Mesendoderm (in vitro differentiated cells): ENCODE results near the gene SMARCC1.

Experiments used
- DNase-seq: peaks from one replicate; pipeline ENCODE4 v3.0.0; 2013
- H2AK5ac ChIP-seq: 2 replicates; pipeline ENCODE4 v1.6.1; 2013; ENCODE audit warnings: low read length, inconsistent platforms
- H2BK120ac ChIP-seq: 2 replicates; pipeline ENCODE4 v1.6.1; 2013; ENCODE audit warnings: low read depth, mild to moderate bottlenecking, low read length, moderate library complexity, mixed read lengths
- H2BK15ac ChIP-seq: replicated peaks from 2 replicates; pipeline ENCODE4 v1.6.1; 2013; ENCODE audit warnings: low read depth, mild to moderate bottlenecking, moderate library complexity
- H2BK5ac ChIP-seq: 2 replicates; pipeline ENCODE4 v1.6.1; 2013; ENCODE audit warnings: low read length, inconsistent platforms
- H3K18ac ChIP-seq: 2 replicates; pipeline ENCODE4 v1.6.1; 2013; ENCODE audit warnings: mild to moderate bottlenecking, low read length, mixed read lengths
- H3K23ac ChIP-seq: one replicate; pipeline ENCODE4 v1.6.1; 2013; ENCODE audit warnings: low read length
- H3K27ac ChIP-seq: 2 replicates; pipeline ENCODE4 v1.5.1; 2013; ENCODE audit warnings: low read depth, mild to moderate bottlenecking, inconsistent platforms, low read length, moderate library complexity
- H3K27me3 ChIP-seq: 2 replicates; pipeline ENCODE4 v1.6.1; 2013; ENCODE audit warnings: low read length, control low read depth, mild to moderate bottlenecking, inconsistent platforms; ENCODE audit not compliant: insufficient read depth, poor library complexity
- H3K36me3 ChIP-seq: 2 replicates; pipeline ENCODE4 v1.6.1; 2013; ENCODE audit warnings: low read length, inconsistent platforms; ENCODE audit not compliant: control insufficient read depth, insufficient read depth
- H3K4ac ChIP-seq: one replicate; pipeline ENCODE4 v1.6.1; 2013; ENCODE audit warnings: low read depth, mild to moderate bottlenecking, low read length, moderate library complexity
- H3K4me1 ChIP-seq: 2 replicates; pipeline ENCODE4 v1.6.1; 2013; ENCODE audit warnings: low read depth, low read length, inconsistent platforms; ENCODE audit not compliant: control insufficient read depth
- H3K4me2 ChIP-seq: 2 replicates; pipeline ENCODE4 v1.6.1; 2013; ENCODE audit warnings: low read length
- H3K4me3 ChIP-seq: 2 replicates; pipeline ENCODE4 v1.5.1; 2013; ENCODE audit warnings: mild to moderate bottlenecking, low read length
- H3K56ac ChIP-seq: one replicate; pipeline ENCODE4 v1.6.1; 2013; ENCODE audit warnings: low read length
- H3K79me1 ChIP-seq: 2 replicates; pipeline ENCODE4 v1.6.1; 2013; ENCODE audit warnings: low read length, inconsistent platforms
- H3K79me2 ChIP-seq: 2 replicates; pipeline ENCODE4 v1.6.1; 2013; ENCODE audit warnings: mild to moderate bottlenecking, low read length; ENCODE audit not compliant: control insufficient read depth, insufficient read depth
- H3K9ac ChIP-seq: 2 replicates; pipeline ENCODE4 v1.6.1; 2013; ENCODE audit warnings: low read length, inconsistent platforms
- H4K5ac ChIP-seq: one replicate; pipeline ENCODE4 v1.6.1; 2013; ENCODE audit warnings: low read length
- H4K8ac ChIP-seq: one replicate; pipeline ENCODE4 v1.6.1; 2013; ENCODE audit warnings: low read depth, mild to moderate bottlenecking, control low read depth, low read length, moderate library complexity
- WGBS: extraction: QIAGEN DNeasy Blood & Tissue Kit; methylation state at CpG from one replicate; pipeline ENCODE4 v1.1.7; 2013; ENCODE audit warnings: low lambda C conversion rate, missing lambda C conversion rate; ENCODE audit not compliant: insufficient coverage; ENCODE audit errors: extremely low coverage; 5-methylcytosine and 5-hydroxymethylcytosine counted together

The SMARCC1 gene

GRCh38 chr3:47614788-47615187 is 166.9 kb downstream of the SMARCC1 start:
- Histone ChIP-seq H3K27ac (no peak overlapping the region), H2BK120ac (no peak overlapping the region)

GRCh38 chr3:47613722-47614121 is 168.0 kb downstream of the SMARCC1 start:
- no peak overlapping the region for H4K5ac ChIP-seq
- no peak overlapping the region for H3K27ac ChIP-seq
- H3K27me3 ChIP-seq, result no peaks in the 10 kb centered on the region
- no peak overlapping the region for H3K9ac ChIP-seq
- H3K18ac ChIP-seq, result no peak overlapping the region
- H3K23ac ChIP-seq, result no peak overlapping the region
- no CpG with 5 or more reads among the region's 4 CpGs for WGBS
- no peak overlapping the region for H2BK120ac ChIP-seq
- no peak overlapping the region for H3K4ac ChIP-seq
- no peaks in the 10 kb centered on the region for H3K4me1 ChIP-seq
- no peaks in the 10 kb centered on the region for H3K79me2 ChIP-seq
- no peak overlapping the region for H3K56ac ChIP-seq
- H3K4me2 ChIP-seq, result no peak overlapping the region
- H3K79me1 ChIP-seq, result no peaks in the 10 kb centered on the region
- H3K36me3 ChIP-seq, result peaks cover 9% of the 10 kb centered on the region
- no peak overlapping the region for H2BK5ac ChIP-seq
- H3K4me3 ChIP-seq, result no peak overlapping the region
- no peak overlapping the region for H2BK15ac ChIP-seq
- H2AK5ac ChIP-seq, result no peak overlapping the region
- peak; percentile 14 for DNase-seq
- no peak overlapping the region for H4K8ac ChIP-seq

More at GRCh38 chr3:47614788-47615187, 166.9 kb downstream of the SMARCC1 start:
- Histone ChIP-seq H3K18ac (no peak overlapping the region), H3K79me1 (no peaks in the 10 kb centered on the region), H3K79me2 (no peaks in the 10 kb centered on the region), H3K36me3 (peaks cover 15% of the 10 kb centered on the region), H2BK5ac (no peak overlapping the region), H3K56ac (no peak overlapping the region), H3K23ac (no peak overlapping the region), H3K4me3 (no peak overlapping the region), H3K4ac (no peak overlapping the region), H3K27me3 (no peaks in the 10 kb centered on the region), H2AK5ac (no peak overlapping the region), H3K4me1 (no peaks in the 10 kb centered on the region), H4K5ac (no peak overlapping the region), H4K8ac (no peak overlapping the region), H3K9ac (no peak overlapping the region), H2BK15ac (no peak overlapping the region), H3K4me2 (no peak overlapping the region)
- WGBS, result no CpG with 5 or more reads among the region's 2 CpGs
- DNase-seq, result no peak

- Histone ChIP-seq H3K4me3 (no peak overlapping the region), H3K79me1 (no peaks in the 10 kb centered on the region), H3K27ac (no peak overlapping the region), H4K5ac (no peak overlapping the region), H2BK15ac (no peak overlapping the region), H3K56ac (no peak overlapping the region), H3K4ac (no peak overlapping the region), H3K9ac (no peak overlapping the region), H3K4me1 (no peaks in the 10 kb centered on the region), H3K36me3 (peaks cover 8% of the 10 kb centered on the region), H2AK5ac (no peak overlapping the region), H3K27me3 (no peaks in the 10 kb centered on the region), H3K4me2 (no peak overlapping the region), H3K18ac (no peak overlapping the region), H3K23ac (no peak overlapping the region), H2BK5ac (no peak overlapping the region), H2BK120ac (no peak overlapping the region), H4K8ac (no peak overlapping the region), H3K79me2 (no peaks in the 10 kb centered on the region)
- WGBS, result no CpG with 5 or more reads among the region's 2 CpGs
- no peak for DNase-seq
Observed at GRCh38 chr3:47612879-47613278, 168.8 kb downstream of the SMARCC1 start.

DNA sequence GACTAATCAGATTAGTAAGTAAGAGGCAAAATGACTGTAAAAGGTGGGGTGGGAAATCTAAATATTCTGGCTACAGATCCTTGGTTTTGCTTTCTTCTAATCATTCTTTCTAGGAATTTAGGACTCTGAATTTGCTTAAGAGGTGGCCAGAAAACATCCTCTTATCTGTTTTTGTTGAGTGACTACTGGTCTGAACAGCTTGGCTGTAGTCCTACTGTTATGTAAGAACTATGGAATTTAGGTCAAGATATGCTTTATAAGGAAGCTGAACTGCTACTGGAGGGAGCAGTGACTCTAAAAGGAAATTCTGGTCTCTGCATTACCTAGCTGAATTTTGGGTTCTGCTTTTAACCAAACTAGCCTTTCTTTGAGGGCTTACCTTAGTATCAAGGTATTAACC is 169.5 kb downstream of the SMARCC1 start:
- H3K23ac ChIP-seq, result no peak overlapping the region
- H3K4me2 ChIP-seq, result no peak overlapping the region
- H3K9ac ChIP-seq, result no peak overlapping the region
- H2AK5ac ChIP-seq, result no peak overlapping the region
- no peak overlapping the region for H4K5ac ChIP-seq
- H2BK15ac ChIP-seq, result no peak overlapping the region
- H3K79me1 ChIP-seq, result no peaks in the 10 kb centered on the region
- no peak overlapping the region for H3K56ac ChIP-seq
- no peaks in the 10 kb centered on the region for H3K27me3 ChIP-seq
- H3K4me3 ChIP-seq, result no peak overlapping the region
- no peak overlapping the region for H3K18ac ChIP-seq
- H3K4ac ChIP-seq, result no peak overlapping the region
- H3K79me2 ChIP-seq, result peaks cover 1% of the 10 kb centered on the region
- DNase-seq, result peak; percentile 17
- no peak overlapping the region for H4K8ac ChIP-seq
- H2BK120ac ChIP-seq, result no peak overlapping the region
- H2BK5ac ChIP-seq, result no peak overlapping the region
- peaks cover 8% of the 10 kb centered on the region for H3K36me3 ChIP-seq
- H3K4me1 ChIP-seq, result no peaks in the 10 kb centered on the region
- H3K27ac ChIP-seq, result no peak overlapping the region

- H3K4me1 ChIP-seq, result no peaks in the 10 kb centered on the region
- H3K4ac ChIP-seq, result no peak overlapping the region
- no peak overlapping the region for H3K9ac ChIP-seq
- H3K4me3 ChIP-seq, result no peak overlapping the region
- no peak overlapping the region for H3K18ac ChIP-seq
- no peak overlapping the region for H2BK5ac ChIP-seq
- WGBS, result no CpG with 5 or more reads among the region's 2 CpGs
- H3K27ac ChIP-seq, result no peak overlapping the region
- H4K8ac ChIP-seq, result no peak overlapping the region
- H4K5ac ChIP-seq, result no peak overlapping the region
- no peak overlapping the region for H2AK5ac ChIP-seq
- H3K36me3 ChIP-seq, result peaks cover 8% of the 10 kb centered on the region
- H2BK120ac ChIP-seq, result no peak overlapping the region
- H2BK15ac ChIP-seq, result no peak overlapping the region
- peaks cover 1% of the 10 kb centered on the region for H3K79me2 ChIP-seq
- no peak for DNase-seq
- no peaks in the 10 kb centered on the region for H3K27me3 ChIP-seq
- H3K79me1 ChIP-seq, result no peaks in the 10 kb centered on the region
- no peak overlapping the region for H3K56ac ChIP-seq
- H3K4me2 ChIP-seq, result no peak overlapping the region
- H3K23ac ChIP-seq, result no peak overlapping the region
Observed at GRCh38 chr3:47611576-47611975, 170.1 kb downstream of the SMARCC1 start.

GRCh38 chr3:47610583-47610982 is 171.1 kb downstream of the SMARCC1 start:
- no peak overlapping the region for H3K9ac ChIP-seq
- no peak overlapping the region for H3K18ac ChIP-seq
- no peak overlapping the region for H3K27ac ChIP-seq
- no peaks in the 10 kb centered on the region for H3K27me3 ChIP-seq
- H4K5ac ChIP-seq, result no peak overlapping the region
- no peak overlapping the region for H3K4me3 ChIP-seq
- no peak overlapping the region for H3K4me2 ChIP-seq
- peaks cover 1% of the 10 kb centered on the region for H3K79me1 ChIP-seq
- H3K36me3 ChIP-seq, result peaks cover 10% of the 10 kb centered on the region
- H3K79me2 ChIP-seq, result peaks cover 1% of the 10 kb centered on the region
- H3K4ac ChIP-seq, result no peak overlapping the region
- H3K4me1 ChIP-seq, result no peaks in the 10 kb centered on the region
- DNase-seq, result no peak
- no peak overlapping the region for H2BK15ac ChIP-seq
- no peak overlapping the region for H2BK120ac ChIP-seq
- no CpG with 5 or more reads among the region's 3 CpGs for WGBS
- no peak overlapping the region for H3K56ac ChIP-seq
- no peak overlapping the region for H3K23ac ChIP-seq
- H4K8ac ChIP-seq, result no peak overlapping the region
- no peak overlapping the region for H2BK5ac ChIP-seq
- H2AK5ac ChIP-seq, result no peak overlapping the region
